ENCODE measurements around the gene ADAMTSL1.

- TF ChIP-seq CTCF (IDR thresholded peaks at IDR 0.05) (no peak), POLR2AphosphoS5 (IDR thresholded peaks at IDR 0.05; ENCODE audit: low read depth, low read length) (no peak), REST (IDR thresholded peaks at IDR 0.05; ENCODE audit: insufficient read depth in 1 of 2, low read depth in 2 of 2, low read length in 1 of 2) (no peak), SIN3A (IDR thresholded peaks at IDR 0.05; ENCODE audit: borderline replicate concordance, insufficient read depth, low read depth, low read length) (no peak)
Measured at GRCh38 chr9:18447131-18447530, 26.8 kb upstream of the ADAMTSL1 start.

All from Panc1 (cell line).